ENCODE data around the gene CRY1.

The CRY1 gene

GRCh38 chr12:106971065-106971464, 122.3 kb downstream of the CRY1 start:
- DNase-seq (ENCODE audit: low read depth in 2 of 3, low spot score in 2 of 3): no peak

GRCh38 chr12:106964526-106964925, 128.8 kb downstream of the CRY1 start:
- no peak for DNase-seq (ENCODE audit: low read depth in 2 of 3, low spot score in 2 of 3)

DNA sequence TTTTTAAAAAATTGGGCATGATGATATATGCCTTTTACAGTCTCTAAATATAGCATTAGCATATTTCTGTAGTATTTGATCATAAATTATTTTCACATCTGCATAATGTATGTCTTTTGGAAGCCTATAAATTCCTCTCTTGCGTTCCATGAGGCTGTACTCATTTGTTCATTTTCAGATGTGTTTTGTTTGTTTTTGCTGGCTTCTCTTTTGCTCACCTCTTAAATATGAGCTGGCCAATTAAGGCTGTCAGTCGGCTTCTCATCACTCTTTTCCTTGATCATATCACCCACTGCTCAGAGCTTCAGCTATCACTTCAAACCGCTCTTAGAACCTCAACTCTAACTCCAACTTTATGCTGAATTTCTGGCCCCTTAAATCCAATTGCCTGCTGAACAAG, 131.1 kb downstream of the CRY1 start:
- DNase-seq (ENCODE audit: low read depth in 2 of 3, low spot score in 2 of 3): no peak

DNA sequence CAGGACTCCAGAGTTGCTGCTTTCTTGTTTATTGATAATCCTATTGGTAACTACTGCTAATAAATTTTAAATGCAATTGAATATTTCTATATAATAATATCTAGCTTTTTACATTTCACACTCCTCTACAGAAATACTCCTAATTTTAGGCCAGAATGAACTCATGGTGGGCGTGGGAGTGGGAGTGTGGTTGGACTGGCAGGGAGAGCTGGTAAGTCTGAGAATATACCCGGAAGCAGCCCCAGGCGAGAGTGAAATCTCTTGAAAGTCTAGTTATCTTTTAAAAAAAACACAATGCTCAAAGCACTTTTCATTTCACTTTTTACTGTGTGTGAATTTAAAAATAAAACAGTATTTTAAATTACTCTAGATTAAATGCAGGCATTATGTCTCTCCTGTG, 132.9 kb downstream of the CRY1 start:
- no peak for DNase-seq (ENCODE audit: low read depth in 2 of 3, low spot score in 2 of 3)

GRCh38 chr12:106957583-106957982, 135.8 kb downstream of the CRY1 start:
- no peak for DNase-seq (ENCODE audit: low read depth in 2 of 3, low spot score in 2 of 3)

DNA sequence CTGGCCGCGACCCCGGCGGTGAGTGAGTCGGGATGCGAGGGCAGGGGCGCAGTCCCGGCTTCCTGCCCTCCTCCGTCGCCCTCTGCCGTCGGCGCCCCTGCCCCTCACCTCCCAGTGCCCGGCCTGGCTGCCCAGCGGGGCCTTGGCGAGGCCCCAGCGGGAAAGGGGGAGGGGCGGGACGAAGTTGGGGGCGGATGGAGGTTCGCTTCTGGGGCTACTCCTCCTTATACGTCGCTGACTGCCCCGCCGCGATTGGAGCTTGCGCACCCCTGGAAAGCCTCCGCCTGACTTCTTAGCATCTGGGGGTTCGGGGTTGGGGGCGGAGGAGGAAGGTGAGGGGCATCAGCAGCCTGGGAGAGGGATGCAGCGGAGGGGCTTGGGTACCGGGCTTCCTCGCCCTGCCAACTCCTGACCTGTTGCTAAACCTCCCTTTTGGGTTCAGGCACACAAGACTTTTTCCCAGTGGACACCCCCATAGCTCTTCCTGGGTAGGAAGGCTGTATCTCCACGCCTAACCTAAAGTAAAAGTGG, 137.2 kb downstream of the CRY1 start:
- peak; percentile 17 to 43 (median 25) for DNase-seq (ENCODE audit: low read depth in 2 of 3, low spot score in 2 of 3)

DNA sequence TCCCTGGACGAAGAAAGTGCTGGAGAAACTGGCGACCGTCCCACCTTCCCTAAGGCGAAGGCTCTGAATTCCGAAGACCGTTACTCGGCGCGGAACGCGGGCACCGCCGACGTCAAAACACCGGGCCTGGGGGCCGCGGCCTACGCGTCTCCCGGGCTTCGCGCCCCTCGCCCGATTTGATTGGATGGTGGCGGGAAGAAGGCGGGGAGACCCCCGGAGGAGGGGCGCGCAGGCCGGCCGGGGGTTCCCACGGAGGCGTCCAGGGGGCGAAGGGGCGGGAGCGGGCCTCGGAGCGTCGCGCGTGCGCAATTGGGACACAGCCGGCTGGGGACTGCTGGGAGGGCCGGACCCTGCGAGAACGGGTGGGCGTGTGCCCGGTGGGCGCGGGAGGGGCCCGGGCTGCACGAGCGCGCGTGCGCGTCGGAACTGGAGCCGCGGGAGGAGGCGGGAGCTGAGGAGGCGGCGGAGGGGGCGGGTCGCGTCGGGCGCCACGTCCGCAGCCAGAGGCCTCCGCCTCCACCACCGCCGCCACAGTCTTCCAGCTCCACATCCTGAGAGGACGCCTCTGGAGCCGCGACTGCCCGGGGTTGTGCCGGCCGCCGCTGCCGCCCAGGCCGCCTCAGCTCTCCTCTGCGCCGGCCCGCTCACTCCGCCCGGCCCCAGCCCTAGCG, 137.8 kb downstream of the CRY1 start, which contains the start of gene TMEM263:
Gene TMEM263, plus strand, starts transcription at position 531 of the 671 bp plus-strand sequence. CDS start 11,210 bp downstream, outside the sequence.
- peak; percentile 74 to 91 (median 79) for DNase-seq (ENCODE audit: low read depth in 2 of 3, low spot score in 2 of 3)

DNA sequence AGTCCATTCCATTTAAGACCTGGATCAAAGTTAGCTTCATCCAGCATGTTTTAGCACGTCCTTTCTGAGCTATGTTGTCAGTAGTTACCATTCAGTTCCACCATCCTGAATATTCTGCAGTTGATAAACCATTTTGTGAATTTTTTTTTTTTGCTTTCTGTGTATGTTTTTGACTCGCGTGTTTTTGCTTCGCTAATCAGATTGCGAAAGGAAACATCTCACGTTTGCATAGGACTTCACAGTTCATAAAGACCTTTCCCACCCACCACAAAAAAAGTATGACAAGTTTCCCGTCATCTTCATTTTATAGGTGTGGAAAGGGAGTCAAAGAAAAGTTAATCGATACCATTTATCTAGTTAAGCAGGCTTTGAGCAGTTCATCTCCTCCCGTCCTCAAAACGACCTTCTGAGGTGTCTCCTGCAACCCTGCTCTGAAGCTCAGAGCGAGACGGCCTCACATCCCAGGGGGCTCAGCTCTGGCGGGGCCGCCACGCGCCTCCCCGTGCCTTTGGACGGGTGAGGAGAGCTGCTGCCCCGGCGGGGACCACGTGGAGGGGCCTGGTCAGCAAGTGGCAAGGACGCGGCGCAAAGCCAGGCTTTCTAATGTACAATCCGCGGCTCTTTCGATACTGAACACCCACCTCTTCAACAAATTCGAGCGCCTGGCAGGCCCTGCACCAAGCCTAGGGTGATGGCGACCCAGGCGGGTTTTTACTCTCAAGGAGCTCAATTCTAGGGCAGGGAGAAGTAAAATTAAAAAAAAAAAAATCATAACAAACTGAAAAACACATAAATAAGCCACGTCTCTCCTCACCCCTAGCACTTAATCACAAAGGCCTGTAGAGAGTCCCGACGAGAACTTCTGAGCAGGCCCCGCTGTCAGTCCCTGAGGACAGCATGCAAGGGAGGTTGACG, 138.6 kb downstream of the CRY1 start:
- DNase-seq (ENCODE audit: low read depth in 2 of 3, low spot score in 2 of 3): peak in 1 of 3 experiments; percentile 1

GRCh38 chr12:106953352-106954250, 139.7 kb downstream of the CRY1 start:
- no peak for DNase-seq (ENCODE audit: low read depth in 2 of 3, low spot score in 2 of 3)

DNA sequence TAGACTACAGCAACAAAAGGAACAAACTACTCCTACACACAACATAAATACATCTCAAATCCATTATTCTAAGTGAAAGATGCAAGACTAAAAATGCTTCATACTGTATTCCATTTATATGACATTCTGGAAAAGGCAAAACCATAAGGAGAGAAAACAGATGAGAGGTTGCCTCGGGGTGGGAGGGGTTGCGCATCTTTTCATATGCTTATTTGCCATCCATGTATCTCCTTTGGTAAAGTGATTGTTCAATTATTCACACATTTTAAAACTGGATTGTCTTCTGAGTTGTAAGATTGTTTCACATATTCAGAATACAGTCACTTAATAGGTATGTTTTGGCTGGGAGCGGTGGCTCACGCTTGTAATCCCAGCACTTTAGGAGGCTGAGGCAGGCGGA, 142.8 kb downstream of the CRY1 start:
- DNase-seq (ENCODE audit: low read depth in 2 of 3, low spot score in 2 of 3): no peak

GRCh38 chr12:106947461-106947860, 145.9 kb downstream of the CRY1 start:
- no peak for DNase-seq (ENCODE audit: low read depth in 2 of 3, low spot score in 2 of 3)

DNA sequence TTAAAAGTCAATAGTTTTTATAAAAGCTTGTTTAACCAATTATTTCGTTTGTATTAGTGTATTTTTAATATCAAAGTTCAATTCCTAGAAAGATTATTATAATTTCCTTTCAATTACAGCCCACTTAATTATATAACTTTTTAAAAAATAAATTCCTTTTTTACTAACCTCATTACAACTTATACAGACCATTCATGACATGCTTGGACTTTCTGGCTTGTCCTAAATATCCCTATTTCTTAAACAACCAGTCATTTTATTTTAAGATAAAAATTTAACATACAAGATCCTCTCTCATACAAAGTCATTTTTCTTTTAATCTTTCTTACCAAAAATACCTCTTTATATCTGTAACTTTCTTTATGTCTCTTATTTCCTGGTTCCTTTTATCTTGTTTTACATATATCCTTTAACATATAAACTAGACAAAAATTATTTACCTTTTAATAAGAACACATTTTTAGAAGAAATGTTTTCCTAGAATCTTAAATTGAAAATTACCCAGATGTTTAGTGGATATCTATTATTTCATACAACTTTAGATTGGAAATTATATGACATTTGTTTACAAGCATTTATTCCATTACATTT, 148.0 kb downstream of the CRY1 start:
- no peak for DNase-seq (ENCODE audit: low read depth in 2 of 3, low spot score in 2 of 3)

GRCh38 chr12:106942775-106943174, 150.6 kb downstream of the CRY1 start:
- no peak for DNase-seq (ENCODE audit: low read depth in 2 of 3, low spot score in 2 of 3)

DNA sequence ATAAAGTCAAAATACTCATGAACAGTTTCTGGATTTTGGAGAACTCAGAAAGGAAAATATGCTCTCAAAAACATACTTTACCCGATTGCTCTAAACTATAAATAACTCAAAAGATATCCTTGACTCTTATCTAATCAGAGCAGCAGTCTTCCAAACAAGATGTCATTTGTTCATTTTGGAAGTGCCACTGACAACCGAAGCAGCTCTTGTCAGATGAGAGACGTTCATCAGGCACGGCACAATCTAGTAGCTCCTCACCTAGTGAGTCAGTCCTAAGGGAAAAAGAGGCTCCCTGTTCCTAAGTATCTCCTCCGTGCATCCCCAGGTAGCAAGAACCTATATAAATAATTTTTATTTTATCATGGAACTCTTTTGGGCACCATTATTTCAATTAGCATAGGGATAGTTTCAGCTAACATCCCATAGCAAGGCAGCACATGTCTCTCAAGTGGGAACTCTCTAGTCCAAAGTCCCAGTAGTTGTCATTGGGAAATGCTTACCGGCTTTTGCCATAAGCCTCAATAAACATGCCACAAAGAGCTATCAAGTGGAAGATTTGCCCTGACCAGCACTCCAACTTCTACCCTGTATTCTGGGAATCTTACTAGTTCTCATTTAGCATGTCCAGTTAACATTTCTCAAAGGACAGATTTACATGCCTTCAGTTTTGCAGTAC, 151.7 kb downstream of the CRY1 start:
- DNase-seq (ENCODE audit: low read depth in 2 of 3, low spot score in 2 of 3): no peak

Data from activated CD8-positive, alpha-beta memory T cell treated with anti-CD3 and anti-CD28 coated beads for 48 hours (primary cell).